AG04449 (cell line): ENCODE data around the gene SYTL4.
"Not testable (repeated sequence)": the region's sequence is repeated elsewhere in the genome, so short reads cannot be mapped to it uniquely, and the experiment has no call there.

Experiments
- CTCF ChIA-PET: fragments of 350-600 bp; formaldehyde crosslinking; extraction: SDS; loops from one replicate; lab custom pipeline; 2021; ENCODE audit warnings: antibody characterized with exemption; lab: Yijun Ruan, JAX
- POLR2A ChIA-PET: fragments of 400-600, 350-600 bp; formaldehyde crosslinking; extraction: SDS; loops from one replicate; lab custom pipeline; 2020; ENCODE audit warnings: antibody characterized with exemption, inconsistent platforms; lab: Yijun Ruan, JAX
- DNase-seq: peaks from one replicate; pipeline ENCODE4 v3.0.0-alpha.2; 2010; ENCODE audit warnings: low read depth, low spot score
- H3K4me3 ChIP-seq: 2 replicates; pipeline ENCODE4 v1.5.1; 2011; ENCODE audit warnings: low read depth, mild to moderate bottlenecking, control low read depth, low read length
- TF ChIP-seq, protein P1 (sequence below): IDR thresholded peaks from one replicate; pipeline ENCODE4 v1.5.1; 2011; ENCODE audit warnings: mild to moderate bottlenecking, moderate library complexity, low read length, control low read depth, inconsistent platforms; ENCODE audit not compliant: insufficient read depth; ENCODE audit errors: missing control alignments

The SYTL4 gene

DNA sequence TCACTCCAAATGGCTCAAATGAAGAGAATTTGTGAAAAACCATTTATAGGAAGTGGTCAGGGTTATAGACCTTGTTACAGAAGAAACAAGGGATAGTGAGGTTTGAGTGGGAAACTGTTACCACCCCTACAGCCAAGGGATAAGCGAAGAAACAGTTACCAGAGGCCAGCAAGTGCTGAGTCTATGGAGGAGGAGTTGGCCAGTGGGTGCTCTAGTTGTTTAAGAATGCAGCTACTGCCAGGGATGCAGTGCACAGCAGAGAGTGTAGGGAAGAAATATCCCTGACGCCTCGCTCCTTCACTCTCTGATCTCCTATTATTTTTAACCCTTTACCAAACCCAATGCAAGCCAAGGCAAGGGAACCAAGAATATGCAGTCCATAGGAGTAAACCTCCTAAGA lies 15.2 kb upstream of the SYTL4 start:
- POLR2A ChIA-PET, result no interaction called here
- no peak overlapping the region for H3K4me3 ChIP-seq
- DNase-seq, result no peak
- CTCF ChIA-PET, result interaction anchor here (0.7 kb wide), 1 partner anchor 76 kb away, joined by 4 read pairs; no protein-coding TSS in a partner anchor
- TF ChIP-seq, protein P1, sequence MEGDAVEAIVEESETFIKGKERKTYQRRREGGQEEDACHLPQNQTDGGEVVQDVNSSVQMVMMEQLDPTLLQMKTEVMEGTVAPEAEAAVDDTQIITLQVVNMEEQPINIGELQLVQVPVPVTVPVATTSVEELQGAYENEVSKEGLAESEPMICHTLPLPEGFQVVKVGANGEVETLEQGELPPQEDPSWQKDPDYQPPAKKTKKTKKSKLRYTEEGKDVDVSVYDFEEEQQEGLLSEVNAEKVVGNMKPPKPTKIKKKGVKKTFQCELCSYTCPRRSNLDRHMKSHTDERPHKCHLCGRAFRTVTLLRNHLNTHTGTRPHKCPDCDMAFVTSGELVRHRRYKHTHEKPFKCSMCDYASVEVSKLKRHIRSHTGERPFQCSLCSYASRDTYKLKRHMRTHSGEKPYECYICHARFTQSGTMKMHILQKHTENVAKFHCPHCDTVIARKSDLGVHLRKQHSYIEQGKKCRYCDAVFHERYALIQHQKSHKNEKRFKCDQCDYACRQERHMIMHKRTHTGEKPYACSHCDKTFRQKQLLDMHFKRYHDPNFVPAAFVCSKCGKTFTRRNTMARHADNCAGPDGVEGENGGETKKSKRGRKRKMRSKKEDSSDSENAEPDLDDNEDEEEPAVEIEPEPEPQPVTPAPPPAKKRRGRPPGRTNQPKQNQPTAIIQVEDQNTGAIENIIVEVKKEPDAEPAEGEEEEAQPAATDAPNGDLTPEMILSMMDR, result no peak

DNA sequence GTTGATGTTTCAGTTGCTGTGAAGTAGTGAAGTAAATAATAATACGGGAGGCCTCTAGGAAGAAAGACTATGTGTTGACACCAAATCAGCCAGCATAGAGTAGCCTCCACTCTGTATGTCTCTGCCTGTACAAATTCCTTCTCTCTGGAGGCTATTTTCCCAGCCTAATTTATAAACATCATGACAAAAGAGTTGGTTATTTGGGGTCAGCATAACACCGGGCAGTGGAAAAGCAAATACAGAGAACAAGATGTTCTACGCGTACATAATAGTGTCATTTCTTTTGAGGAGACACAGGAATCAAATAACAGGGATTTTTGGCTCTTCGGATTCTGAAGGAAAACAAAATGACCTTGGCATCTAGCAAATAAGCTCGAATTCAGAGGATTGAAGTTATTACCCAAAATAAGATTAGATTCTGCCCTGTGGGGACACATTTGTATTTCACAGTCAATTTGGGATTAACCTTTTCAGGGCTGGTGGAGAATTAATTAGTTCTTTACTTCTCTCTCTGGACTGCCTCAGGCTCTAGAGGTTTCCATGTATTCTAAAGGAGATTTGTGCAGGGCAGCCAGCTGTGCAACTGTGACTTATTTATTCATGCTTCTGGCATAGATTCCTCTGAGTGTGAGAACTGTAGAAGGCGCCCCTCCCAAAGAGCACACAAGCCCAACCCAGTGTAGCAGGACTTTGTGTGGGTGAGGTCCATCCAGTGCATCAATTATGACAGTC lies 14.1 kb upstream of the SYTL4 start:
- no peak for DNase-seq
- ChIA-PET CTCF (no interaction called here), POLR2A (no interaction called here)
- H3K4me3 ChIP-seq, result no peak overlapping the region
- TF ChIP-seq, protein P1, result no peak

DNA sequence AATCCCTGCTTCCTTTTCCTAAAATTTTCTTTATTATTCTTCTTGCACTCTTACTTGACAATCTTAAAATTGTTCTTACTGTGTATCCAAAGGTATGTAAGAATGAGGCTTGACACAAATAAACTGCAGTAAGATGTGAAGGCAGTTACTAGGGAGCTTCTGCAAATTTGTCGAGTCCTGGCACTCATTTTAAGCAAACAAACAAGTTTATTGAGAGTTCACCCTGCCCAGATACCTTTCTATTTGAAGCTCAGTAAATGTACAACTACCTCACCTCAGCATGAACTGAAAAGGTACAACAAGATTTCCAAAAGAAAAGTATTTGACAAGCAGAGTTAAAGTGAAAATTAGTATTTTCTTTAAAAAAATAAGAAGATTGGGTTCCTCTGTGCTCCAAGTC lies 13.3 kb upstream of the SYTL4 start:
- ChIA-PET POLR2A (no interaction called here), CTCF (no interaction called here)
- TF ChIP-seq, protein P1, result no peak
- H3K4me3 ChIP-seq, result no peak overlapping the region
- DNase-seq, result no peak

DNA sequence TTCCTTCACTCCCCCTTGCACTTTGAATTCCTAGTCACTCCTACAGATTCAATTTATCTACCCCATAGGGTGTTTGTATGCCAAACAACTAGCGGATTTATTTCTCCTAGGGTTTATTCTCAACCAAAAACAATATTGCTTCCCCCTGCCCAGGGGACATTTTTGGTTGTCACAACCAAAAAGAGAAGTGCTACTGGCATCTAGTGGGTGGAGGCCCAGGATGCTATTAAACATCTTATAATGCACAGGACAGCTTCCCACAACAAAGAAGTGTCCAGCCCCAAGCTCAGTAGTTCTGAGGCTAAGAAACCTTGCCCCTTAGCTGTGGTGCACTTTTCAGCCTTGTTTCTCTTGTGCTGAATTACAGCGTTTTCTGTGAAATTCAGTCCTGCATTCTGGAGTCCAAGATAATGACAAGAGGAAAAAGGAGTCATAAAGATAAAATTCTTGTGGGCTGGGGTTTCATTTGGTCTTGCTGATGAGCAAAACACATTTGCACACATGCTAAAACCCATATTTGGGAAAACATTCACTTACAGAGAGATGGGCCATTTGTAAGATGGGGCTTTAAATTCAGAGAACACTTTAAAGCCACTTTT lies 11.2 kb upstream of the SYTL4 start:
- TF ChIP-seq, protein P1, result no peak
- POLR2A ChIA-PET, result no interaction called here
- no peak for DNase-seq
- H3K4me3 ChIP-seq, result no peak overlapping the region
- CTCF ChIA-PET, result interaction anchor here (1.0 to 1.7 kb wide), 2 partner anchors 25 to 57 kb away, joined by 3 to 5 read pairs; no protein-coding TSS in a partner anchor

DNA sequence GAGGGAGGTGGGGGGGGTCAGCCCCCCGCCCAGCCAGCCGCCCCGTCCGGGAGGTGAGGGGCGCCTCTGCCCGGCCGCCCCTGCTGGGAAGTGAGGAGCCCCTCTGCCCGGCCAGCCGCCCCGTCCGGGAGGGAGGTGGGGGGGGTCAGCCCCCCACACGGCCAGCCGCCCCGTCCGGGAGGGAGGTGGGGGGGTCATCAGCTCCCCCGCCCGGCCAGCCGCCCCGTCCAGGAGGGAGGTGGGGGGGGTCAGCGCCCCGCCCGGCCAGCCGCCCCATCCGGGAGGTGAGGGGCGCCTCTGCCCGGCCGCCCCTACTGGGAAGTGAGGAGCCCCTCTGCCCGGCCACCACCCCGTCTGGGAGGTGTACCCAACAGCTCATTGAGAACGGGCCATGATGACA lies 7.9 kb downstream of the SYTL4 start:
- CTCF ChIA-PET, POLR2A ChIA-PET, DNase-seq, H3K4me3 ChIP-seq: not testable (repeated sequence)

DNA sequence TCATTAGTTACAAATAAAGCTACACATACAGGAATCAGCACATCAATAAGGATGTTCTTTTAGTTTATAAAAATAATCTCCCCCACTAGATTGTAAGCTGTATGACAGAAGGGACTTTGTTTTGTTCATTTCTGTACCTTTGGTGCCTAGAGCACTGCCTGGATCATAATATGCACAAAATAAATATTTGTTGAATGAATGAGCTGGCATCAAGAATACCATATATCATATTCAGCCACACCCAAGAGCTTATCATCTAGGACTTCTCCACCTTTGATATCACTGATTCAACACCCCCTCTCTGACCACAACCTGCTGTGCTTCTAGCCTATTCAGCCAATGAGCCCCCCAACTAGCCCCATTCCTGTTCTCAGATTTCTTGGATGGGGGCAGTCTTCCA lies 10.6 kb downstream of the SYTL4 start:
- no peak overlapping the region for H3K4me3 ChIP-seq
- ChIA-PET CTCF (interaction anchor here (1.2 kb wide), 1 partner anchor 48 kb away, joined by 4 read pairs; no protein-coding TSS in a partner anchor), POLR2A (no interaction called here)
- TF ChIP-seq, protein P1, result no peak
- no peak for DNase-seq
